ENCODE measurements around the gene NXF1. TPM values are rescaled to one million over a fixed set of nuclear protein-coding genes. Genes with fewer than 3 reads are reported as not detected.

Gene NXF1
- total and polyA plus RNA-seq, 2 of the 13 experiments (the other 11 are each of a cell fraction or from before 2014, with no cell fraction given), result 30.4 to 30.9 TPM

DNA sequence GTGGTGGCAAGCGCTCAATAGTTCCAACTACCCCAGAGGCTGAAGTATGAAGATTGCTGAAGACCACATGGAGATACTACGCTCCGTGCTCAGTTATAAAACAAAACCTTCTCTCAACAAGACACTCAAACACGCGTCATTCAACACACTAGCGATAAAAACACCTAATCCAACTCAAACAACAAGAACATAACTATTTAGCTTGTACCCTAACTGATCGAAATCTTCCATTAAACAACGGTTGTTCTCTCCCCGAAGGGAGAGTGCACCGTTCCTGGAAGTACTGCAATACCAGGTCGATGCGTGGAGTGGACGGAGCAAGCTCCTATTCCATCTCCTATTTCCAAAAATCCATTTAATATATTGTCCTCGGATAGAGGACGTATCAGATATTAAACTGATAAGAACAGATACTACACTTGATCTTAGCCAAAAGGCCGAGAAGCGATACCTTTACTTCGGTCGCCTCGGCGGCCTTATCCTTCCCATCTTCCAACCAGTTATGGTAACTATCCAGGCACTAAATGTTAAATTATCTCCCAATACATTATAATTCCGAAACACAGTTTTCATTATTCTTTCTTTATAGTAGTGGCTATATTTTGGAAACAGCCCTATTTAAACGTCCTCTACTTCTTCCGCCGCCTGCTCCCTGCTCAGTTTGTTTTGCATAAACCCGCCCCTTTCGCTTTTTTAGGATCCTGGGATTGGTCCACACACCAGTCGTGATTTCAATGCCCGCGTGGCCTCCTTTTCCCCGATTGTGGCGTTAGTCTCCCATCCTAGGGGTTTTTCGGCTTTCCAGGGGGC, 36.3 kb upstream of the NXF1 start (continued):
- TF ChIP-seq, protein P1, sequence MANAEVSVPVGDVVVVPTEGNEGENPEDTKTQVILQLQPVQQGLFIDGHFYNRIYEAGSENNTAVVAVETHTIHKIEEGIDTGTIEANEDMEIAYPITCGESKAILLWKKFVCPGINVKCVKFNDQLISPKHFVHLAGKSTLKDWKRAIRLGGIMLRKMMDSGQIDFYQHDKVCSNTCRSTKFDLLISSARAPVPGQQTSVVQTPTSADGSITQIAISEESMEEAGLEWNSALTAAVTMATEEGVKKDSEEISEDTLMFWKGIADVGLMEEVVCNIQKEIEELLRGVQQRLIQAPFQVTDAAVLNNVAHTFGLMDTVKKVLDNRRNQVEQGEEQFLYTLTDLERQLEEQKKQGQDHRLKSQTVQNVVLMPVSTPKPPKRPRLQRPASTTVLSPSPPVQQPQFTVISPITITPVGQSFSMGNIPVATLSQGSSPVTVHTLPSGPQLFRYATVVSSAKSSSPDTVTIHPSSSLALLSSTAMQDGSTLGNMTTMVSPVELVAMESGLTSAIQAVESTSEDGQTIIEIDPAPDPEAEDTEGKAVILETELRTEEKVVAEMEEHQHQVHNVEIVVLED (CRISPR knock-in tag; IDR thresholded peaks at IDR 0.05; ENCODE audit: borderline replicate concordance), result peak; percentile 64
- TF ChIP-seq, protein P2, sequence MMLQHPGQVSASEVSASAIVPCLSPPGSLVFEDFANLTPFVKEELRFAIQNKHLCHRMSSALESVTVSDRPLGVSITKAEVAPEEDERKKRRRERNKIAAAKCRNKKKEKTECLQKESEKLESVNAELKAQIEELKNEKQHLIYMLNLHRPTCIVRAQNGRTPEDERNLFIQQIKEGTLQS (CRISPR knock-in tag; IDR thresholded peaks at IDR 0.05), result peak; percentile 85
- TF ChIP-seq CREB1 (IDR thresholded peaks at IDR 0.05) (peak; percentile 52; the same call in 1 of the 2 replicates), CREB1 (CRISPR knock-in tag; IDR thresholded peaks at IDR 0.05) (peak; percentile 88), KDM5B (CRISPR knock-in tag; IDR thresholded peaks at IDR 0.05; ENCODE audit: borderline replicate concordance) (no peak), ZNF772 (CRISPR knock-in tag; IDR thresholded peaks at IDR 0.05) (peak; percentile 53; the same call in 1 of the 2 replicates), HMG20B (CRISPR knock-in tag; conservative IDR thresholded peaks at IDR 0.05) (peak; percentile 93), EHMT2 (IDR thresholded peaks at IDR 0.05; ENCODE audit: borderline replicate concordance, low read depth, low read length) (no peak), YY1 (IDR thresholded peaks at IDR 0.05; ENCODE audit: insufficient read depth, insufficient replicate concordance, low read depth, low read length) (peak; percentile 35), IRF2 (CRISPR knock-in tag; IDR thresholded peaks at IDR 0.05) (peak; percentile 99)
- TF ChIP-seq, protein P3, sequence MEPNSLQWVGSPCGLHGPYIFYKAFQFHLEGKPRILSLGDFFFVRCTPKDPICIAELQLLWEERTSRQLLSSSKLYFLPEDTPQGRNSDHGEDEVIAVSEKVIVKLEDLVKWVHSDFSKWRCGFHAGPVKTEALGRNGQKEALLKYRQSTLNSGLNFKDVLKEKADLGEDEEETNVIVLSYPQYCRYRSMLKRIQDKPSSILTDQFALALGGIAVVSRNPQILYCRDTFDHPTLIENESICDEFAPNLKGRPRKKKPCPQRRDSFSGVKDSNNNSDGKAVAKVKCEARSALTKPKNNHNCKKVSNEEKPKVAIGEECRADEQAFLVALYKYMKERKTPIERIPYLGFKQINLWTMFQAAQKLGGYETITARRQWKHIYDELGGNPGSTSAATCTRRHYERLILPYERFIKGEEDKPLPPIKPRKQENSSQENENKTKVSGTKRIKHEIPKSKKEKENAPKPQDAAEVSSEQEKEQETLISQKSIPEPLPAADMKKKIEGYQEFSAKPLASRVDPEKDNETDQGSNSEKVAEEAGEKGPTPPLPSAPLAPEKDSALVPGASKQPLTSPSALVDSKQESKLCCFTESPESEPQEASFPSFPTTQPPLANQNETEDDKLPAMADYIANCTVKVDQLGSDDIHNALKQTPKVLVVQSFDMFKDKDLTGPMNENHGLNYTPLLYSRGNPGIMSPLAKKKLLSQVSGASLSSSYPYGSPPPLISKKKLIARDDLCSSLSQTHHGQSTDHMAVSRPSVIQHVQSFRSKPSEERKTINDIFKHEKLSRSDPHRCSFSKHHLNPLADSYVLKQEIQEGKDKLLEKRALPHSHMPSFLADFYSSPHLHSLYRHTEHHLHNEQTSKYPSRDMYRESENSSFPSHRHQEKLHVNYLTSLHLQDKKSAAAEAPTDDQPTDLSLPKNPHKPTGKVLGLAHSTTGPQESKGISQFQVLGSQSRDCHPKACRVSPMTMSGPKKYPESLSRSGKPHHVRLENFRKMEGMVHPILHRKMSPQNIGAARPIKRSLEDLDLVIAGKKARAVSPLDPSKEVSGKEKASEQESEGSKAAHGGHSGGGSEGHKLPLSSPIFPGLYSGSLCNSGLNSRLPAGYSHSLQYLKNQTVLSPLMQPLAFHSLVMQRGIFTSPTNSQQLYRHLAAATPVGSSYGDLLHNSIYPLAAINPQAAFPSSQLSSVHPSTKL (CRISPR knock-in tag; IDR thresholded peaks at IDR 0.05), result peak; percentile 87
- TF ChIP-seq, protein P4, sequence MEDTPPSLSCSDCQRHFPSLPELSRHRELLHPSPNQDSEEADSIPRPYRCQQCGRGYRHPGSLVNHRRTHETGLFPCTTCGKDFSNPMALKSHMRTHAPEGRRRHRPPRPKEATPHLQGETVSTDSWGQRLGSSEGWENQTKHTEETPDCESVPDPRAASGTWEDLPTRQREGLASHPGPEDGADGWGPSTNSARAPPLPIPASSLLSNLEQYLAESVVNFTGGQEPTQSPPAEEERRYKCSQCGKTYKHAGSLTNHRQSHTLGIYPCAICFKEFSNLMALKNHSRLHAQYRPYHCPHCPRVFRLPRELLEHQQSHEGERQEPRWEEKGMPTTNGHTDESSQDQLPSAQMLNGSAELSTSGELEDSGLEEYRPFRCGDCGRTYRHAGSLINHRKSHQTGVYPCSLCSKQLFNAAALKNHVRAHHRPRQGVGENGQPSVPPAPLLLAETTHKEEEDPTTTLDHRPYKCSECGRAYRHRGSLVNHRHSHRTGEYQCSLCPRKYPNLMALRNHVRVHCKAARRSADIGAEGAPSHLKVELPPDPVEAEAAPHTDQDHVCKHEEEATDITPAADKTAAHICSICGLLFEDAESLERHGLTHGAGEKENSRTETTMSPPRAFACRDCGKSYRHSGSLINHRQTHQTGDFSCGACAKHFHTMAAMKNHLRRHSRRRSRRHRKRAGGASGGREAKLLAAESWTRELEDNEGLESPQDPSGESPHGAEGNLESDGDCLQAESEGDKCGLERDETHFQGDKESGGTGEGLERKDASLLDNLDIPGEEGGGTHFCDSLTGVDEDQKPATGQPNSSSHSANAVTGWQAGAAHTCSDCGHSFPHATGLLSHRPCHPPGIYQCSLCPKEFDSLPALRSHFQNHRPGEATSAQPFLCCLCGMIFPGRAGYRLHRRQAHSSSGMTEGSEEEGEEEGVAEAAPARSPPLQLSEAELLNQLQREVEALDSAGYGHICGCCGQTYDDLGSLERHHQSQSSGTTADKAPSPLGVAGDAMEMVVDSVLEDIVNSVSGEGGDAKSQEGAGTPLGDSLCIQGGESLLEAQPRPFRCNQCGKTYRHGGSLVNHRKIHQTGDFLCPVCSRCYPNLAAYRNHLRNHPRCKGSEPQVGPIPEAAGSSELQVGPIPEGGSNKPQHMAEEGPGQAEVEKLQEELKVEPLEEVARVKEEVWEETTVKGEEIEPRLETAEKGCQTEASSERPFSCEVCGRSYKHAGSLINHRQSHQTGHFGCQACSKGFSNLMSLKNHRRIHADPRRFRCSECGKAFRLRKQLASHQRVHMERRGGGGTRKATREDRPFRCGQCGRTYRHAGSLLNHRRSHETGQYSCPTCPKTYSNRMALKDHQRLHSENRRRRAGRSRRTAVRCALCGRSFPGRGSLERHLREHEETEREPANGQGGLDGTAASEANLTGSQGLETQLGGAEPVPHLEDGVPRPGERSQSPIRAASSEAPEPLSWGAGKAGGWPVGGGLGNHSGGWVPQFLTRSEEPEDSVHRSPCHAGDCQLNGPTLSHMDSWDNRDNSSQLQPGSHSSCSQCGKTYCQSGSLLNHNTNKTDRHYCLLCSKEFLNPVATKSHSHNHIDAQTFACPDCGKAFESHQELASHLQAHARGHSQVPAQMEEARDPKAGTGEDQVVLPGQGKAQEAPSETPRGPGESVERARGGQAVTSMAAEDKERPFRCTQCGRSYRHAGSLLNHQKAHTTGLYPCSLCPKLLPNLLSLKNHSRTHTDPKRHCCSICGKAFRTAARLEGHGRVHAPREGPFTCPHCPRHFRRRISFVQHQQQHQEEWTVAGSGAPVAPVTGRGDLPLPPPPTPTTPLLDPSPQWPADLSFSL (CRISPR knock-in tag; IDR thresholded peaks at IDR 0.05), result 0 out of 2 replicates have a peak, but pooled peaks have one; percentile 52
